ENCODE data around the gene BCL2L11.

DNA sequence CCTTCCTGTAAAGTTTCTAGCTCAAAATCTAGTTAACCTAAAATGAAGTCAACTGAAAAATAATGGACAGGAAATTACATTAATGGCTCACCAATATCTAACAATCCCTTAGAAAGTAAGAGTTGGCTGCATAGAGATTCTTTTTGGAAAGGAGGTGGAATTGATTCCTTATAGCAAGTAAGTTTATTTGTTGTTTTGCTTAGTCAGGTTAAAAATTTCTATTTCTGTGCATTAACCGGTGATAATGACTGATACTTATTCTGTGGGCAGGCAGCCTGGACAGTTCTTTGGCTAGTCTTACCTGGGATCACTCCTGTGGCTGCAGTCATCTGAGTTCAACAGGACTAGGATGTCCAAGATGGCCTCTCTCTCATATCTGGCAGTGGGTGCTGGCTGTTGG is 6.9 kb upstream of the BCL2L11 start:
- TF ChIP-seq, protein P1, sequence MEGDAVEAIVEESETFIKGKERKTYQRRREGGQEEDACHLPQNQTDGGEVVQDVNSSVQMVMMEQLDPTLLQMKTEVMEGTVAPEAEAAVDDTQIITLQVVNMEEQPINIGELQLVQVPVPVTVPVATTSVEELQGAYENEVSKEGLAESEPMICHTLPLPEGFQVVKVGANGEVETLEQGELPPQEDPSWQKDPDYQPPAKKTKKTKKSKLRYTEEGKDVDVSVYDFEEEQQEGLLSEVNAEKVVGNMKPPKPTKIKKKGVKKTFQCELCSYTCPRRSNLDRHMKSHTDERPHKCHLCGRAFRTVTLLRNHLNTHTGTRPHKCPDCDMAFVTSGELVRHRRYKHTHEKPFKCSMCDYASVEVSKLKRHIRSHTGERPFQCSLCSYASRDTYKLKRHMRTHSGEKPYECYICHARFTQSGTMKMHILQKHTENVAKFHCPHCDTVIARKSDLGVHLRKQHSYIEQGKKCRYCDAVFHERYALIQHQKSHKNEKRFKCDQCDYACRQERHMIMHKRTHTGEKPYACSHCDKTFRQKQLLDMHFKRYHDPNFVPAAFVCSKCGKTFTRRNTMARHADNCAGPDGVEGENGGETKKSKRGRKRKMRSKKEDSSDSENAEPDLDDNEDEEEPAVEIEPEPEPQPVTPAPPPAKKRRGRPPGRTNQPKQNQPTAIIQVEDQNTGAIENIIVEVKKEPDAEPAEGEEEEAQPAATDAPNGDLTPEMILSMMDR (IDR thresholded peaks at IDR 0.05; ENCODE audit: extremely low read depth in 1 of 2, insufficient read depth in 1 of 2, low read depth in 1 of 2, low read length in 2 of 2): no peak
- TF ChIP-seq POLR2AphosphoS5 (IDR thresholded peaks at IDR 0.05; ENCODE audit: insufficient read depth, low read depth, low read length) (no peak), POLR2A (IDR thresholded peaks at IDR 0.05; ENCODE audit: low read depth, low read length) (no peak), GATA2 (IDR thresholded peaks at IDR 0.05; ENCODE audit: insufficient read depth, insufficient read length, low read depth, low read length) (no peak), EZH2 (IDR thresholded peaks at IDR 0.05; ENCODE audit: borderline replicate concordance, low read depth, low read length, severe bottlenecking) (no peak)
